Measurements from ENCODE around the gene ENTREP1.

GRCh38 chr9:69396759-69397158 is 71.7 kb downstream of the ENTREP1 start:
- TF ChIP-seq TEAD4 (IDR thresholded peaks at IDR 0.05; ENCODE audit: borderline replicate concordance, insufficient read depth) = no peak
- TF ChIP-seq JUND (IDR thresholded peaks at IDR 0.05) = no peak
- TF ChIP-seq RAD21 (IDR thresholded peaks at IDR 0.05; ENCODE audit: low read length) = no peak
- no peak for TF ChIP-seq CTCF (IDR thresholded peaks at IDR 0.05)
